Liver (tissue), 3 donors: Measurements from ENCODE around the gene LDLRAD3.

Source experiments
- CTCF ChIP-seq: fragments of 150-350 bp; IDR thresholded peaks from 2 replicates; pipeline ENCODE4 v1.5.1; 2017; ENCODE audit warnings: improper control_type of control experiment, low read depth, low read length; ENCODE audit not compliant: missing input control
- MAX ChIP-seq: IDR thresholded peaks from 2 replicates; pipeline ENCODE4 v1.6.1; 2016; ENCODE audit warnings: antibody characterized with exemption
- RAD21 ChIP-seq, 2 donors: IDR thresholded peaks; 2 replicates each; pipeline ENCODE4 v1.6.1; 2016; ENCODE audit warnings: antibody characterized with exemption in 2 of 2, mild to moderate bottlenecking in 2 of 2
- donor health status: healthy.
- donor health status: healthy.

- TF ChIP-seq MAX (no peak), RAD21 (IDR thresholded peaks at IDR 0.05) (no peak), CTCF (no peak)
These were observed 202.6 kb downstream of the LDLRAD3 start for GRCh38 chr11:36146437-36146836.
